NCI-H187 treated with DMSO at 0.1 percent for 48 hours (cell line): ENCODE results near the gene MYO1H.

Source experiments
- DNase-seq: peaks from one replicate; lab custom pipeline; 2025; lab: John Stamatoyannopoulos, UW

Gene MYO1H

DNA sequence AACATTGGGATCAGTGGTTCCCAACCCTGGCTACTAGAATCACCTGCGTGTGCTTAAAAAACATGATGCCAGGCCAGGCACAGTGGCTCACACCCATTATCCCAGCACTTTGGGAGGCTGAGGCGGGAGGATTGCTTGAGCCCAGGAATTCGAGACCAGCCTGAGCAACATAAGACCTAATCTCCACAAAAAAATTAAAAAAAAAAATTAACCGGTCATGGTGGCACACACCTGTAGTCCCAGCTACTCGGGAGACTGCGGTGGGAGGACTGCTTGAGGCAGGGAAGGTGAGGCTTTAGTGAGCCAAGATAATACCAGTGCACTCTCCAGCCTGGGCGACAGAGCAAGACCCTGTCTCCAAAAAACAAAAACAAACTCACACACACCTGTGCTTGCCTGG is 127.4 kb downstream of the MYO1H start:
- no peak for DNase-seq

DNA sequence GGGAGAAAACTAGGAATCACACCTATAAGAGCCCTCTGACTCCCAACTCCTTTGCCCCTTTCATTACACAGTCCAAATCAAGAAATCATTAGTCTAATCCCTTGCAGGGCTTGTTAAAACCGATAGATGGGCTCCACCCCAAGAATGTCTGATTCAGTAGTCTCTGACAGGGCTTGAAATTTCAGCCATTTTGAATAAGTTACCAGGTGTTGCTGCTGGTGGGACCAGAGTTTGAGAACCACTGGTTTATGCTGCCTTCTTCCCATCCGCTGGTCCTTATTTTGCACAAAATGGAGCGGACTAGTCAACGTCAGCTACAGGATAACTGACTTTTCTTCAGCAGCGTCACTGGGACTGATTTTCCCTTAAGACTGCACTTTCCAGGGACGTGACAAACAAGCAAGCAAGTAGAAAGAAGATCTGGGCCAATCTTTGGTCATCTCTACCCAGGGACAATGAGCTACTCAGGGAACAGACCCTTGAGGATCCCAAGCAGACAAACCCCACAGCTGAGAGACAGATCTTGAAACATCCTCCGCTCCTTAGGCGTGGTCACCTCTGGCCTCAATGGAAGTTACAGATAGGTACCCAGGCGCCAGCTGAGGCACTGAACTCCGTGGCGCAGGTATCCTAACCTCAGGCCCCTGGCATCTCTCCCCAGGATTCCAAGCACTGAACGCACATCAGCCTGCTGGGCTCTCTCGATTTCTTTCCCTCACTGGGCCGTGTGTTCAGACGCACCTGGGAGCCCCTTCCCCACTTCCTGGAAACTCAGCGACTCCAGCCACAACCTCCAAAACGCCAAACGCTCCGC is 128.5 kb downstream of the MYO1H start:
- DNase-seq: no peak

GRCh38 chr12:109476807-109477184 is 129.1 kb downstream of the MYO1H start:
- DNase-seq: no peak

DNA sequence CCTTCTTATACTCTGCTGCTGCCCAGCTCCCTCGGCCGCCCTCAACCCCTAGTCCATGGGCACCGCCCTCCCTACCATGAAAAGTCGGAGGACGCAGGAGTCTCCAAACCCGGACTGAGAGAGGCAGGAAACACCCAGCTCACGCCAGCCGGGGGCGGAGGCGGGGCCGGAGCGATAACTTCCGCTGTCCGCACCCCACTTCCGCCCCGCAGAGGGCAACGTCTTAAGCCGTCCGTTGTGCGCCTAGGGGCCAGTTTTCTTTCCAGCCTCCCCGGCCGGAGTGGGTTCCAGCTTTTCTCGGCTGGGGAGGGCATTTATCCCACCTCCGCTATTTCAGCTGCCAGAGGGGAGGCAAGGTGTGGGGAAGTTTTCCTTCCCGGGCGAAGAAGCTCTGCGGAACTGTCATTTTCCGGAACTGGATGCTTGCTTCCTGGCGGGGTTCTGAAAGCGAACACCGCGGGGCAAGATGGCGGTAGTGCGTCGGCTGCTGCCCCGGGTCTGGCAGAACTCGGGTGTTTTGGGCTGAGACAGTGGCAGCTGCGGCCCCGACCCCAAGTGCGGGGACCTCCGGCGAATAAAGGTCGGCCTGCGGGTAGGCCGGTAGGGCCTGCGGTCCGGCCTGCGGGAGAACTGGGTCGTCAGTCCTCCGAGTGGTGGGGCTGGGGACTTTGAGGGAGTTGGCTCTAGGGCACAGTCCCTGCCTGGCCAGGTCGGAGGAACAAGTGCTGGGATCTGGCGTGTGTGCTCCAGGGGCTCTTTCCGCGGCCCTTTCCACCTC is 129.7 kb downstream of the MYO1H start, which contains the start of the genes KCTD10 and UBE3B:
KCTD10 (minus strand) TSS at position 116 of the 778 bp plus-strand sequence; CDS start at position 78, 38 bp downstream.
UBE3B (plus strand) TSS at position 450 of the 778 bp plus-strand sequence. CDS start 5,918 bp downstream, outside the sequence.
- DNase-seq: peak; percentile 46

DNA sequence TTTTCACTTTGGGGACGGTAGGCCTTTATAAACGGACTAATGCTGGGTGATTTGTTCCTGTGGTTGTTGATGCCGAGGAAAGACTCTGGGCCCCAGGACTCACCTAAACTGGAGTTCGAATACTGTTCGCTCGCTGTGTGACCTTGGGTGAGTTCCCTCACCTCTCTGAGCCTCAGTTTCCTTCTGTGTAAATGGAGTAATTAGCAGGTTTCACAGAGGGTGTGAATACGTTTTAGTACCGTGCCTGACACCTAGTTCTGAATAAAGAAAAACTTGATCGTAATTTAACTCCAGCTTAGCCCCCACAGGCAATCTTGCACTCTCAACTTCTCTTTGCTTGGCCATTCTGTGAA is 130.2 kb downstream of the MYO1H start:
- no peak for DNase-seq

DNA sequence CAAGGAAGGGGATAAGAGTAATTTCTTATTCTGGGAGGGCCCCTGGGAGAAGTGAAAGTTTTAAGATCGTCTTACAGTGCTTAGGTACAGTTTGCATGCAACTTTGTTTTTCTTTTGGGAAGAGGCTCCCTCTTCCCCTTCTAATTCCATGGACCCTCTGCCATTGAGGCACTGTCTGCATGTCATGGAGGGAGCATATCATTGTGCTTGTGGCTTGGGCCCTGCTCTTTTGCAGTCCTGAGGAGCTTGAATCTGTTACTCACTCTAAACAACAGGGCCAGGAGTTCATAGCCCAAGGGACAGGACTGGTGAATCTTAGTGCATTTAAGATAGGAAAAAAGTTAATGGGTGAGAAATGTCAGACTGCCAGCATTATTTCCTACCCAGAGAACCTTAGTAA is 132.1 kb downstream of the MYO1H start:
- no peak for DNase-seq

DNA sequence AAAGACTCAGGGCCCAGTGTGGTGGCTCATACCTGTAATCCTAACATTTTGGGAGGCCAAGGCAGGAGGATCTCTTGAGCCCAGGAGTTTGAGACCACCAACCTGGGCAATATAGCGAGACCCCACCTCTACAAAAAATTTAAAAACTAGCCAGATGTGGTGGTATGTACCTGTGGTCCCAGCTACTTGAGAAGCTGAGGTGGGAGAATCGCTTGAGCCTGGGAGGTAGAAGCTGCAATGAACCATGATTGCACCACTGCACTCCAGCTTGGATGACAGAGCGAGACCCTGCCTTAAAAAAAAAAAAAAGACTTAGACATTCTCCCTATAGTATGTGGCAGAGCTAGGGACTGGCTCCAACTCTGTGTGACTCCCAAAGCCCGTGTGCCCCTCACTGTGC is 132.7 kb downstream of the MYO1H start:
- no peak for DNase-seq

- no peak for DNase-seq
Measured at GRCh38 chr12:109481863-109482262, 134.2 kb downstream of the MYO1H start.

GRCh38 chr12:109482491-109482890 is 134.8 kb downstream of the MYO1H start:
- no peak for DNase-seq

DNA sequence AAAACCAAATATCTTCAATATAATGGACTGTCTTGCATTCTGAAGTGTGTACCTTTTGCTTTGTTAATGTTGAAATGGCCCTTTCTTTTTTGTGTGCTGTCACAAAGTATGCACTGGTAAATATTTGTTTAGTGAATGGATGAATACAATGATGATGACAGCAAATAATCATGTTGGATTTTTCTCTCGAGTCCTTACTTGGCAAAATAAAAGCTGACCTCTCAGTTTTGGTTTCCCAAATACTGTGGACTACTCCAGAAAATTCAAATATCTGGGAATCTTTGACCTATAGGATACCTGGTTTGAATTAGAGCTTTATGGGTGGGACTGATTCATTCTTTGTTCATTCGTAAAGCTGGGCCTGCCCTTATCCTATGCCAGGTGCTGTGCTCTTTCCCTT is 135.2 kb downstream of the MYO1H start:
- DNase-seq: no peak

DNA sequence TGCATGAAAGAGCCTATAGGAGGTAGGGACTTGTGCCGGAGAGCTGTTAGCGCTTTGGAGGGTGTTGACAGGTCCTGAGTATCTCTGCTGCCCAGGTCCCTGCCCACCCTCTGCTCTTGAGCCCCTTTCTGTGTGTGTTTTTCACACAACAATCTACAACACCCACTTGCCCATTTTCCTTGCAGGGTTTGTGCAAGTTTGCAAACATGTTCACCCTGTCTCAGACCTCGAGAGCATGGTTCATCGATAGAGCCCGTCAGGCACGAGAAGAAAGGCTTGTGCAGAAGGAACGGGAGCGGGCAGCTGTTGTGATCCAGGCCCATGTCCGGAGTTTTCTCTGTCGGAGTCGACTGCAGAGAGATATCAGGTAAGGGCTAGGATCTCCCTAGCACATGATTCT is 135.6 kb downstream of the MYO1H start:
- no peak for DNase-seq

DNA sequence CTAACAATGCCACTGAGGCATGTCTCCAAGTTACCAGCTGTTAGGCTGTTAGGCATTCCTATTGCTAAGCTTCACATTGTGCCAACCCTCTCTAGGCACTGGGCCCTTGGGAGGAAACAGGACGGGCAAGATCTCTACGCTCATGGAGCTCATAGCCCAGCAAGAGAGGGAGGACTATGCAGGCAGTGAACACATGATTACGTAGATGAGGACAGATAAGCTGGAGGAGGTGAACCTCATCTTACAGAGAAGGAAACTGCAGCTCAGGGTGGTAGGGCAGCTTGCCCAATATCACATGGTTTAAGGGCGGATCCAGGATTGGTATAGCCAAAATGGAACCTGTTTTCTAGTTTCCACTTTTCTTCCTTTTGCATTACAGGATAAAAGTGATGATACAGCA is 137.5 kb downstream of the MYO1H start:
- no peak for DNase-seq

DNA sequence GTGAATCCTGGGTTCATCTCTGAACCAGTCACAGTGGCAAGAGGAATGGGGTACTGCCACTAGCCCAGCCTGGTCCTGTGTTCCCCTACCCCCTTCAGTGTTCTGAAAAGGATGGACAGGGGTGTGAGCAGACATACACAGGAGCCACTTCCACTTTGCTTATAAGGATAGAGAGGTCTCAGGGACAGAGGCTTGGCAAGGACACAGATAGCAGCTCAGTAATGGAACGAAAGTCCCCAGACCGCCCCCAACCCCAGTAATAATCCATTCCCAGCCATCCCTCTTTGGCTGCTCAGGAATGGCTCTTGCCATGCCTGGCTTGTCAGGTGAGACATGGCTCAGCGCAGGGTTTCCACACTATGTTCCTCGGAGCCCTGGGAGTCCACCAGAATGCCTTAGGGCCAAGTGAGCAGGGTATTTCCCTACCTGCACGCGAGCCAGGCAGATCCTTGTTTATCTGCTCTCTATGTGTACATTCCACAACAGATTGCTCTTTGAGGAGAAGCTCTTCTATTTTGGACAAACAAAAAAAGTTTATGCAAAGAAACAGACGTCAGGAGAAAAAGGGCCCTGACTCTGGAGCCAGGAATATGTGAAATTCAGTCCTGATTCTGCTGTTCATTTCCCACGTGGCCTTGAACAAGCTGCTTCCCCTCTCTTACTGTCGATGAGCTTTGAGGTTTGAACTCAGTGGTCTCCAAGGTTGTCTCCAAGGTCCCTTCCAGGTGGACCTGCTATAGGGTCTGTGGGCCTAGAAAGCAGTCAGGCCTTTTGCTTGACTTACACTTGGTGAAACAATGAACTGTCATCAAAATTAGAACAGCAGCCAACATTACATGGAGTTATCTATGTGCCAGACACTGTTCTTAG is 139.7 kb downstream of the MYO1H start:
- no peak for DNase-seq

GRCh38 chr12:109488051-109488665 is 140.5 kb downstream of the MYO1H start:
- DNase-seq: no peak

DNA sequence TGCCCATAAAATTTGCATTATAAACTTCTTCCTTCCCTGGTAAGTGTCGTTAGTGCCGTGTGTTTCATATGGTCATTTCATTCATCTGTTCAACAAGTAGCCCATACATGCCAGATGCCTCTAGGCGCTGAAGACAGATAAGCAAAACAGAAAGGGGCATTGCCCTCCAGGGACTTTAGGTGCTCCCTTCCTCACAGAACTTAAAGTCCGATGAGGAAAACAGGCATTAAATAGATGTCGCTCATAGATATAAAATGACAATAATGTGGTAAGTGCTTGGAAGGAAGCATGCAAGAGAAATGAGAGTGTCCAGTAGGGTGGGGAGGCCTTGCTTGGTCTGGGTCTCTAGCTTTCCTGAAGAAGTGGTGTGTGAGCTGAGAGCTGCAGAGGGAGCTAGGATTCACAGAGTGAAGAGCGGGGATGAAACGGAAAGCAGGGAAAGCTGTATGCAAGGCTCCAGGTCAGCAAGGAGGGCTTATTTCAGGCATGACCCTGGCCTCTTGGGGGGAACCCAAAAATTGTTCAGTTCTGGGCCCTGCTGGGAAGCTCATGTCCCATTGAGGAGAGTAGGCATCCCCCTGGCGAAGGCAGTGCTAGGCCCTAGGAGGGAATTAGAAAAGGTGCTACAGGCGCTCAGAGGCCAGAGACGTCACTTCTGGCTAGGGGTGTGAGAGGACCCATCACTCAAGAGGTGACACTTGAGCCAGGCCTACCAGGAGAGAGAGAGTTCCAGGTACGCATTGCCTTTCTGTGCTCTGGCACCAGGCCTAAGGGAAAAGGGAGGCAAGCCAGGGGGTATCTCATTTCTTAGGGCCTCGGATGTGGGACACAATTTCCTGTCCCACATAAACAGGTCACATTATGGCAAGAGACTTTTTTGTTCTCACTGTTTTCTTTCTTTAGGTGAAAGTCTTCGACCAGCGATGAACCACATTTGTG is 141.6 kb downstream of the MYO1H start:
- no peak for DNase-seq

DNA sequence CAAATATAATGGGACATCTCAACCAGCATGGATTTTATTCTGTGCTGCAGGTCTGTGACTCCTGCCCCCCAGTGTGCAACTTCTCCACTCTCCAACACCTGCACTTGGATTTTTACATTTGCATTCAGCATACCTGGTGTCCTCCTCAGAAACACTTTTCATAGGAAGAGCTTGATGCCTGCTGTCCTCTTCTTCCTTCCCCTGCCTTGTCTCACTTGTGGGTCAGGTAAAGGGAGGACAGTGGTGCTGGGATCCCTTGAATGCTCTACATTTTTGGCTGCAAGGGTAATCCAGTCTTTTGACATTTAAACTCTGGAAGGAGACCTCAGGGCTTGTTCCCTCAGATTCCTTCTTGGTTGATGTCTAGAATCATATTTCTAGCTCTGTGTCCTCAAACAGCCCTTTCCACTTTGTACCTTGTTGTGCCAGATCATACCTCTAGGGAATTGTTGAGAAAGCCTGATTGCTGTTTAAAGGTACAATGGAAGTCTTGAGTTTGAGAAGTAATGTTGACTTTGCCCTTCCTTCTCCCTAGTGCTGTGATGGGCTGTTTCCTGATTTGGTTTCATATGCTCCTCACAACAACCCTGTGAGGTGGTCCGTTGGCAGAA is 142.4 kb downstream of the MYO1H start:
- DNase-seq: no peak

GRCh38 chr12:109491671-109492070 is 144.0 kb downstream of the MYO1H start:
- no peak for DNase-seq

DNA sequence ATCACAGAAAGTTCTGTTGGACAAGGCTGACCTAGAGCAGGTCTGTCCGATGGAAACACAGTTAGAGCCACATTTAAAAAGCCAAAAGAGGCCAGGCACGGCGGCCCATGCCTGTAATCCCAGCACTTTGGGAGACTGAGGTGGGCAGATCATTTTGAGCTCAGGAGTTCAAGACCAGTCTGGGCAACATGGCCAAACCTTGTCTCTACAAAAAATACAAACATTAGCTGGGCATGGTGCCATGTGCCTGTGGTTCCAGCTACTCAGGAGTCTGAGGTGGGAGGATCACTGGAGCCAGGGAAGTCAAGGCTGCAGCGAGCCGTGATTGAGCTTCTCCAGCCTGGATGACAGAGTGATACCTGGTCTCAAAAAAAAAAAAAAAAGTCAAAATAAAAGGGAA is 144.7 kb downstream of the MYO1H start:
- no peak for DNase-seq

GRCh38 chr12:109493090-109493489 is 145.4 kb downstream of the MYO1H start:
- DNase-seq: no peak

DNA sequence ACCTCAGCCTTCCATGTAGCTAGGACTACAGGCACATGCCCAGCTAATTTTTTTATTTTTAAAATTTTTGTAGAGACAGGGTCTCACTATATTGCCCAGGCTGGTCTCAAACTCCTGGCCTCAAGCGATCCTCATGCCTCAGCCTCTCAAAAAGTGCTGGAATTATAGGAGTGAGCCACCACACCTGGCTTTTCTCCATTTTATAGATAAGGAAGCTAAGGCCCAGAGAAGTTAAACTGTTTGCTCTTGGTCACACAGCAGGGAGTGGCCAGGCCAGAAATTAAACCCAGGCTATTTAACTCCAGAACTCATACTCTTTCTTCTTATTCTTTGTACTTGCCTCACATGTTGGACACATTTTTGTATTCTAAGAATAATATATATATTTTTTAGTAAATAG is 146.2 kb downstream of the MYO1H start:
- DNase-seq: no peak
